ENCODE data around the gene ABL2. TPM values are rescaled to one million over a fixed set of nuclear protein-coding genes. Genes with fewer than 3 reads are reported as not detected.
A peak's percentile ranks its signal among the peaks of the same experiment; 100 is the strongest.

The ABL2 gene
- total RNA-seq, 2 donors from 2014 or later, result 11.3 to 18.4 TPM

DNA sequence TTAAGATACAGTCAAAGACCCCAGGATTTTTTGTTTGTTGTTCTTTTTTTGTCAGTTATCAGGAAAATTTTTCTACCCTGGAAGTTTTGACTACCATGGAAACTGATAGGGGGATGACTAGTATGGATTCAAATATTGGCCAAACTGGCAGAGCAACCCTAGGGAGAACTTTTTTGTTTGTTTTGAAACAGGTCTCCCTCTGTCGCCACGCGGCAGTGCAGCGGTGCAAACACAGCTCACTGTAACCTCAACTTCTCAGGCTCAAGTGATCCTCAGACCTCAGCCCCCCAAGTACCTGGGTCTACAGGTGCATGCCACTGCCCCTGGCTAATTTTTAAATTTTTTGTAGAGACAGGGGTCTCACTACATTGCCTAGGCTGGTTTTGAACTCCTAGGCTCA, 101.0 kb downstream of the ABL2 start:
- H3K27me3 Mint-ChIP-seq, result no peaks in the 10 kb centered on the region

DNA sequence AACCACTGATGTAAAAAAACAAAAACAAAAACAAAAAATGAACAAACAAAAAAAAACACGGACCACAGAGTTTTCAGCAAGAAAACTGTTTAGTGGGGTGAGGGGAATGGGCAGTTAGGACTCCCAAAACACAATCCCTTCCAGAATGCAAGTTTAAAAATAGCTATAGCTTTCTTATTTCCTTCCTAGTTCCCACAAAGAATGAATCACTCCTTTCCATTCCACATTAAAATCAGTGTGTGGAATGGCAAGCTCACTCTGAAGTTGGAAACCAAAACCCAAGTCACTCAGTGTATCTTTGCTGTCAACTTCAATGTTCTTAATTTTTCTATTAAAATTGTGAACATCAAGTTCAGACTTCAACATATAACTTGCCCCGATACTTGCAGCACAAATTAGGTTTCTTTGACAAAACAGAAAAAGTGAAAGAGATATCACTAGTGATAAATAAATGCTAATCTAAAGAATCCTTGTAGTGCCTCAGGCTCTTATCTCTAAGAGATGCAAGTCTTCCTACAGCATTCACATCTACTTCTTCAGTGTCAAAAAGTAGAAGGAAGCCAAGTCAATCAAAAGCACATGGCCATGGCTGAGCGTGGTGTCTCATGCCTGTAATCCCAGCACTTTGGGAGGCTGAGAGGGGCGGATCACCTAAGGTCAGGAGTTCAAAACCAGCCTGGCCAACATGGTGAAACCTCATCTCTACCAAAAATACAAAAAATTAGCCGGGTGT, 102.1 kb downstream of the ABL2 start:
- DNase-seq (ENCODE audit: low spot score) (no peak), ATAC-seq (no peak)
- H3K27me3 Mint-ChIP-seq, result no peaks in the 10 kb centered on the region
- H3K9me3 Mint-ChIP-seq, result no peaks in the 10 kb centered on the region
- no peak overlapping the region for H3K4me3 Mint-ChIP-seq
- no peak overlapping the region for H3K27ac Mint-ChIP-seq
- no peaks in the 10 kb centered on the region for H3K36me3 Mint-ChIP-seq
- H3K4me1 Mint-ChIP-seq (ENCODE audit: low read depth in 2 of 2), result peaks cover 9 to 12% of the 10 kb centered on the region in 2 donors

More for the DNA sequence above, 101.0 kb downstream of the ABL2 start:
- no peak for ATAC-seq
- peak overlapping the region in 1 of 2 donors; percentile 84 for H3K27ac Mint-ChIP-seq
- no peak for DNase-seq (ENCODE audit: low spot score)
- no peak overlapping the region for H3K4me3 Mint-ChIP-seq
- peaks cover 9 to 12% of the 10 kb centered on the region in 2 donors for H3K4me1 Mint-ChIP-seq (ENCODE audit: low read depth in 2 of 2)
- H3K9me3 Mint-ChIP-seq, result no peaks in the 10 kb centered on the region
- no peaks in the 10 kb centered on the region for H3K36me3 Mint-ChIP-seq

GRCh38 chr1:179126338-179127060, 103.0 kb downstream of the ABL2 start:
- ATAC-seq, result no peak
- H3K4me1 Mint-ChIP-seq (ENCODE audit: low read depth in 2 of 2), result peaks cover 9 to 12% of the 10 kb centered on the region in 2 donors
- H3K4me3 Mint-ChIP-seq, result no peak overlapping the region
- no peaks in the 10 kb centered on the region for H3K36me3 Mint-ChIP-seq
- DNase-seq (ENCODE audit: low spot score), result no peak
- H3K27ac Mint-ChIP-seq, result no peak overlapping the region
- H3K27me3 Mint-ChIP-seq, result no peaks in the 10 kb centered on the region
- H3K9me3 Mint-ChIP-seq, result no peaks in the 10 kb centered on the region

DNA sequence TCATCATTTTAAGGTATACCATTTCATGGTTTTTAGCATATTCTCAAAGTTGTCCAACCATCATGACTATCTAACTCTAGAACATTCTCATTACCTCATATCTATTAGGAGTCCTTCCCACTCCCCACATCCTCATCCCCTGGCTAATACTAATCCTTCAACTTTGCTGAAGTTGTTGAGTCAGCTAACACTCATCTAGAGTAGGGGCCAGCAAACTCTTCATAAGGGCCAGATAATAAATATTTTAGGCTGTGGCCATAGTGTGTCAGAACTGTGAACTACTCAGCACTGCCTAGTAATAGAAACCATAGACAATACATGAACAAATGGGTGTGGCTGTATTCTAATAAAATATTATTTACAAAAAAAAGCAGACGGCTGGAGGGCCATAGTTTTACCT, 104.6 kb downstream of the ABL2 start:
- Mint-ChIP-seq H3K9me3 (no peaks in the 10 kb centered on the region), H3K27me3 (no peaks in the 10 kb centered on the region), H3K36me3 (no peaks in the 10 kb centered on the region), H3K4me1 (ENCODE audit: low read depth in 2 of 2) (peaks cover 5 to 6% of the 10 kb centered on the region in 2 donors), H3K27ac (no peak overlapping the region), H3K4me3 (no peak overlapping the region)
- DNase-seq (ENCODE audit: low spot score) (no peak), ATAC-seq (no peak)

- H3K27ac Mint-ChIP-seq, result no peak overlapping the region
- DNase-seq (ENCODE audit: low spot score), result peak; percentile 61
- no peaks in the 10 kb centered on the region for H3K27me3 Mint-ChIP-seq
- no peaks in the 10 kb centered on the region for H3K9me3 Mint-ChIP-seq
- no peak overlapping the region for H3K4me3 Mint-ChIP-seq
- no peaks in the 10 kb centered on the region for H3K4me1 Mint-ChIP-seq (ENCODE audit: low read depth in 2 of 2)
- no peaks in the 10 kb centered on the region for H3K36me3 Mint-ChIP-seq
- ATAC-seq, result no peak
These were observed 108.1 kb downstream of the ABL2 start for GRCh38 chr1:179121159-179121938.

- no peaks in the 10 kb centered on the region for H3K4me1 Mint-ChIP-seq (ENCODE audit: low read depth in 2 of 2)
- no peaks in the 10 kb centered on the region for H3K9me3 Mint-ChIP-seq
- DNase-seq (ENCODE audit: low spot score) (no peak), ATAC-seq (no peak)
- H3K4me3 Mint-ChIP-seq, result no peak overlapping the region
- H3K36me3 Mint-ChIP-seq, result no peaks in the 10 kb centered on the region
- no peaks in the 10 kb centered on the region for H3K27me3 Mint-ChIP-seq
- no peak overlapping the region for H3K27ac Mint-ChIP-seq
These were observed 108.7 kb downstream of the ABL2 start for GRCh38 chr1:179120736-179121135.

DNA sequence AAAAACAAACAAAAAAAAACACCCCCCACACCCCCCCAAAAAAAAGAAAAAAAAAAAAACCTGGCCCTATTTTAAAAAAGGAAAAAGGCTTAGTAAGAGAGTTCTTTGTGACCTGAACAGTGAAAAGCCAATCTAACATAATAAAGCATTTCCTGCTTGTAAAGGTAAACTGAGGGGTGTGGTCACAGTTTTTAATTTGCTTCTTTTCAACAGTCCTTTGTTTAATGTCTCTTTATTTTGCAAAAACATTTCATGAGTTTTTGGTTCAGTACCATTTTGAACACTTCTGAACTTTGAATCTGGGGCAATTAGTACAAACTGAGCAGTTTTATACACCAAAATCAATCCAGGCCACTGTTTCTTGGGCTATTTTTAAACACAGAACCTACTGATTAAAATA, 110.0 kb downstream of the ABL2 start:
- no peaks in the 10 kb centered on the region for H3K9me3 Mint-ChIP-seq
- H3K27me3 Mint-ChIP-seq, result no peaks in the 10 kb centered on the region
- no peak for ATAC-seq
- no peaks in the 10 kb centered on the region for H3K36me3 Mint-ChIP-seq
- H3K4me3 Mint-ChIP-seq, result no peak overlapping the region
- no peak overlapping the region for H3K27ac Mint-ChIP-seq
- DNase-seq (ENCODE audit: low spot score), result no peak
- H3K4me1 Mint-ChIP-seq (ENCODE audit: low read depth in 2 of 2), result no peaks in the 10 kb centered on the region

GRCh38 chr1:179115181-179115580, 114.3 kb downstream of the ABL2 start:
- Mint-ChIP-seq H3K9me3 (no peaks in the 10 kb centered on the region), H3K36me3 (no peaks in the 10 kb centered on the region), H3K27me3 (no peaks in the 10 kb centered on the region), H3K4me3 (no peak overlapping the region), H3K27ac (no peak overlapping the region), H3K4me1 (ENCODE audit: low read depth in 2 of 2) (no peaks in the 10 kb centered on the region)
- DNase-seq (ENCODE audit: low spot score), result no peak
- ATAC-seq, result no peak

DNA sequence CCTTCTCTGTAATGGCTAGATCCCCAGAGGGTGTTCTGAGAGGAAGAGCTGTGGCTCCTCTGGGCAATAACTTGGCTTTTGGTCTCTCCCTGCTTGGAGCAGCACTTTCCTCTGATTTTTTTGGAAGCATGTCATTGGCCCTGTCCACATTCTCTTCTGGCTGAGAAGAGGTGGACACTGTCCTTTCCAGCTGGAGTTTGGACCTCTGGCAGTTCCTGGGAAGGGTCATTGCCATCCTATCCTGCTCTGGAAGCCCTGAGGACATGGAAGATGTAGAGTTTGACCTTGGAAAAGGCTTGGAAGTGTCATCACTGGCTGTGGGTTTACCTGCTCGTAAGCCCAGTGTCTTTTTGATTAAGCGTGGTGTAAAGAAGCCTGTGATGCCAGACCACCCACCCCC, 120.8 kb downstream of the ABL2 start:
- ATAC-seq (no peak), DNase-seq (ENCODE audit: low spot score) (no peak)
- no peaks in the 10 kb centered on the region for H3K9me3 Mint-ChIP-seq
- peaks cover 9% of the 10 kb centered on the region for H3K36me3 Mint-ChIP-seq
- no peaks in the 10 kb centered on the region for H3K4me1 Mint-ChIP-seq (ENCODE audit: low read depth in 2 of 2)
- no peak overlapping the region for H3K4me3 Mint-ChIP-seq
- H3K27me3 Mint-ChIP-seq, result no peaks in the 10 kb centered on the region
- H3K27ac Mint-ChIP-seq, result no peak overlapping the region

DNA sequence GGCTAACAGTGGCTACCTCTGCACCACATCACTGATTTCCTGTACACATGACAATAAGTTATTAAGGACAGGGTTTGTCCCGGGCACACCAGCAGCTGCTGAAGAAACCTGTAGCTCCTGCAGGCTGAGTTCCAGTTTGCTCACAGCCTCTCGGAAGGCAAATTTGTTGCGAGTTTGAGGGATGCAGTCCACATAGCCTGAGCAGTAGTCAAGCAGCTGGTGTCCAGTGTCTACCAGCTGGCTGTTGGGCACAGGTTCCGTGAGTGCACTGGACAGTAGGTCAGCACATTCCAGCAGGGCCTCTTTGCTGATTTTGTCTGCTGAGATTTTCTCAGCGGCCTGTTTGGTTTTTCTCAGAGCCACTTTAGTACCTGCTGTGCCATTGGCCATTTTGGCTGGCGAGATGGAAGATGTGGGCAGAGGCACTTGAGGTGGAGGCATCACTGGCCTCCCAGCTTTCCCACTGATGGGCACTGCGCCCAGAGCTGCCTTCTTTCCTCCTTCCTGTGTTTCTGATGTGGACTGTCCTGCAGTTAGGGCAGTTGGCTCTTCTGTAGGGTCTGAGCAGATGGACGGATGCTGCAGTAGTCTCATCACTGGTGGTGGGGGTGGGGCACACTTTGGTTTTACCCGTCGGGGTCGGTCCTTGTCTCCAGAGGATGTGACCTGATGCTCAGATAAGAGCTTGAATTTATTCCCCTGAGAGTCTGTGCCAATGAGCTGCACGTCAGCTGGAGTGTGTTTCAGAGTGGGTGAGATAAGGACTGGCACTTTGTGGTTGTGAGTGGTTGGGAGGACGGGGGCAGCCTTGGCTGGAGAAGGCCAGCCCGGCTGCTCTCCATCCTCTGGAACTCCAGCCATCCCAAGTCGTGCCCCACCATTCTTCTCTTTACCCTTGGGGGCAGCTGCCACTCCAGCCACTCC, 121.5 kb downstream of the ABL2 start:
- H3K4me1 Mint-ChIP-seq (ENCODE audit: low read depth in 2 of 2), result no peaks in the 10 kb centered on the region
- H3K27me3 Mint-ChIP-seq, result no peaks in the 10 kb centered on the region
- peaks cover 9% of the 10 kb centered on the region for H3K36me3 Mint-ChIP-seq
- DNase-seq (ENCODE audit: low spot score), result no peak
- no peaks in the 10 kb centered on the region for H3K9me3 Mint-ChIP-seq
- H3K27ac Mint-ChIP-seq, result no peak overlapping the region
- H3K4me3 Mint-ChIP-seq, result no peak overlapping the region
- peak in 1 of 2 donors; percentile 28 for ATAC-seq

- H3K4me1 Mint-ChIP-seq (ENCODE audit: low read depth in 2 of 2), result no peaks in the 10 kb centered on the region
- no peak overlapping the region for H3K27ac Mint-ChIP-seq
- no peaks in the 10 kb centered on the region for H3K9me3 Mint-ChIP-seq
- DNase-seq (ENCODE audit: low spot score), result no peak
- ATAC-seq, result no peak
- H3K36me3 Mint-ChIP-seq, result peaks cover 9% of the 10 kb centered on the region
- H3K27me3 Mint-ChIP-seq, result no peaks in the 10 kb centered on the region
- H3K4me3 Mint-ChIP-seq, result no peak overlapping the region
These were observed 124.1 kb downstream of the ABL2 start for GRCh38 chr1:179105393-179105792.

DNA sequence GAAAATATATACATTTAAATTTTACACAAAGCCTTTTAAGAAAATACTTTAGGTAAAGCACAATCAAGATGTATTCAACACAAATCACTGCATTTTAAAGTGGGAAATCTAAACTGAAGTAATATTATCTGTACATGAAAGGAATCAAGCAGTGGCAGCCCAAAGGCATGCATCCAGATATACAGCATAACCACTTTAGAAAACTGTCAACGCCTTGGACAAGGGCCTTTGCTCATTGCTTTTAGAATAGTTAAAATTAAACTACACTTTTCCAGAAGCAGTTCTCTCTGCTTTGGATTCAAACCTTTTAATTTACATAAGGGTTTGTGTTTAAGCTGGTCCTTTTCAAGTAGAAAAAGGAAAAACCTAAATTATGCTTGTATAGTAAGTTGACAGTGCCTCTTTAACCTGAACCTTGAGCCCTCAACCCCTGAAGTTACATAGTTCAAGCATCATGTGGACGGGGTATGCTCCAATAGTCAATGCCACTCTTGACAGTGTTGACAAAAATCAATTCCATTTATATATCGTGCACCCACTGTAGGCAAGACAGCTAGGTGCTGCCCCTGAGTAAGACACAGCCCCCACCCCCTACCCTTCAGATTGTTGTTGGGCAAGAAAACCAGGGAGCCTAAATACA, 124.7 kb downstream of the ABL2 start:
- H3K4me3 Mint-ChIP-seq, result no peak overlapping the region
- ATAC-seq, result no peak
- H3K27me3 Mint-ChIP-seq, result no peaks in the 10 kb centered on the region

DNA sequence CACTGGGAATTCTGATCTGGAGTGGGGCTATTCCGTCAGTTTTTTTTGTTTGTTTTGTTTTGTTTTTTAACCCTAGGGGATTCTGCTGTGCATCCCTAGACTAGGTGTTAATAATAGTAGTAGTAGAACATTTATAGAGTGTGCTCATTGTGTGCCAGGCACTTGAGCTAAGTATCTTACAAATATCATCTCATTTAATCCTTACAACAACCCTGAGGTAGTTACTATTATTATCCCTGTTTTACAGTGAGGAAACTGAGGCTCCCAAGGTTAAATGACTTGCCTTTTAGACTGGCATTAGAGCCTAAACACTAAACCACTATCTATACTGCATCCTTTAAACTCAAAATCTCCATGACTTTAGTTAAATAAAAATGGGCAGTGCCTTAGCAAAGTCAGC, 125.5 kb downstream of the ABL2 start:
- no peak for ATAC-seq
- no peaks in the 10 kb centered on the region for H3K27me3 Mint-ChIP-seq
- peaks cover 4% of the 10 kb centered on the region for H3K36me3 Mint-ChIP-seq
- H3K4me3 Mint-ChIP-seq, result no peak overlapping the region
- no peak for DNase-seq (ENCODE audit: low spot score)
- no peaks in the 10 kb centered on the region for H3K9me3 Mint-ChIP-seq
- no peak overlapping the region for H3K27ac Mint-ChIP-seq
- H3K4me1 Mint-ChIP-seq (ENCODE audit: low read depth in 2 of 2), result no peaks in the 10 kb centered on the region

More for the DNA sequence above, 124.7 kb downstream of the ABL2 start:
- H3K4me1 Mint-ChIP-seq (ENCODE audit: low read depth in 2 of 2), result no peaks in the 10 kb centered on the region
- H3K27ac Mint-ChIP-seq, result no peak overlapping the region
- no peak for DNase-seq (ENCODE audit: low spot score)
- no peaks in the 10 kb centered on the region for H3K9me3 Mint-ChIP-seq
- H3K36me3 Mint-ChIP-seq, result peaks cover 9% of the 10 kb centered on the region

Measured in natural killer cell treated with Interleukin-12 subunit alpha and Interleukin-12 subunit beta and Interleukin-15 and Interleukin-18, amount 100 ng/mL, for 72 hours (primary cell).